Left colon (tissue), 2 donors: Measurements from ENCODE around the gene SYT6. TPM values are rescaled to one million over a fixed set of nuclear protein-coding genes. Genes with fewer than 3 reads are reported as not detected.

Experiments
- ATAC-seq: fragments of 200-7000 bp; cut with Tn5 transposase; one replicate; pipeline ENCODE4 v1.9.1; 2020; ENCODE audit warnings: mild to moderate bottlenecking, moderate library complexity
- DNase-seq, 2 donors: peaks; one replicate each; pipeline ENCODE4 v3.0.0-alpha.2; 2020
- intact Hi-C, 2 donors: fragments of 100-400 bp; cut with DNase I in 1 of 2; cut with micrococcal nuclease in 1 of 2; formaldehyde crosslinking; loops; one replicate each; pipeline versions ENCODE4 v1.11.2 to v1.14.0; 2022; cut with DNase I, micrococcal nuclease
- total RNA-seq, 2 donors: library from RNA; stranded (reverse); fragmentation: NEBNext Ultra II Directional; extraction: Animal tissue kit (Norgen Biotek cat#: 25700); gene quantifications; one replicate each; pipeline ENCODE4 v1.2.1, GENCODE V29; 2021
- donor health status: DM: no; HTN: no; CAD: no.
- donor health status: DM: yes; HTN: yes; CAD: no.

SYT6 gene
- total RNA-seq, 2 donors from 2014 or later, result 0.14 TPM; not detected in 1

DNA sequence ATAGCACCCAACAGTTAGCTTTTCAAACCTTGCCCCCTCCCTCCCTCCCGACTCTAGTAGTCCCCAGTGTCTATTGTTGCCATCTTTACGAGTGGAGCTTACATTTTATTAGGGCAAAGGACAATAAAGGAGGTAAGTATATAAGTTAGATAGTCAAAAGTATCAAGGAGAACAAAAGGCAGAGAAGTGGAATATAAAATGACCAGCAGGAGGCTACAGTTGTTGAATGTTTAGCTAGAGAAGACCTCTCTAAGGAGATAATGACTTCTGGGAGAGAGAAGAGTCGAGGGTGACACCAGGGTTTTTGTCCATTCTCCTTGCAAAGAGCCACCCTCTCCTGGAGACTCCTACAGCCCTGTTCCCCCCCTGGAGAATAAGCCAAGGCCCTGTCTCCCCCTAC is 48.7 kb downstream of the SYT6 start:
- intact Hi-C loops, result no loop called here
- ATAC-seq (no peak), DNase-seq (no peak)

DNA sequence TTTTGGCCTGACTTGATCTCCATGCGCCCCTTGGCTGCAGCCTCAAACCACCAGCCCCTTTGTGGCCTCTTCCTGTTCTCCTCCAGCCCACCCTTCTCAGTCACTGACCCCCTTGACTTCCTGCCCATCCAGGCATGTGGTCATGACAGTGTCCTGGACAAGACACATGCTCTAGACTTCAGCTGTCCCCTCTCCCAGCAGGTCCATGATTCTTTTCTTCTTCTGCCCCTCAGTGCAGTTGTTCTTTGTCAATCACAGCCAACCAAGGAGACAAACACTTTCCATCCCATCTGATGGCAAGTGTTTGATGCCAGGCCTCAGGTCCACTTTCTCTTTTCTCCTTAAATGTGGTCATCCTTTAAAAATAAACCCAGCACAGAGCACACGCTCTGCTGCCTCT is 49.7 kb downstream of the SYT6 start:
- intact Hi-C loops, result no loop called here
- DNase-seq, result no peak
- ATAC-seq, result no peak

DNA sequence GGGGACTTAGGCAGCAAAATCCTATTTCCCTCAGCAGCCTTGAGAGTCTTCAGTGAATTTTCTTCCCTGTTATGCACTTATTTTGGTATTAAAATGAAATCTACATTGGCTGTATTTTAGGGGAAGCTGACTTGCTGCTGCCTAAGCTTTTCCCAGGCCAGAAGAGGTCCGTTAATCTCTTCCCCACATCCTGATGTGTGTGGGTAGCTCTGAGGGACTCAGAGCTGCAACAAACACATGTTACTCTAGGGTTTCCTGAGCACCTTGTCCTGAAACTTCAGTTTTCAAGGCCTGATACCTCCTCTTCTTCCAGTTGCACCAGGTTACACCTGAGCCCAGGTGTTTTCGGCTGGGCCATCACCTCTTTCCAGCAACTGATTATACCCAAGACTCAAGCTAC is 51.5 kb downstream of the SYT6 start:
- intact Hi-C loops, result no loop called here
- ATAC-seq, result no peak
- no peak for DNase-seq

DNA sequence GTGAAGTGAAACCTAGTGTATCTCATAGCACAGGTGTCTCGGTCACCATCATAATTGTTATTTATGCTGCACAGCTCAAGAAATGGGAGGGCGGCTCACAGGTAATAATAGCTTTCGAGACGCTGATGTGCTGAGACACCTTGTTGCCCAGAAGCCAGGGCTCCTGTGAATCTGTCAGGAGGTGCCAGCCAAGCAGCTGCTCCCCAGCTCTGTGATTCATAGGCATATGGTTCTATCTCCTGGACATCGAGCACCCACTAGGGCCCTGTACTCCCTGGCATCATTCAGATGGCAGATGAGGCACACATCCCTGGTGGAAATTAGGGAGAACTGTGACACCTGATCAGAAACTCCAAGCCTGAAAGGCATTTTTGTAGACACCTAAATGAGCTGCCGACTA is 53.5 kb downstream of the SYT6 start:
- DNase-seq, result no peak
- ATAC-seq, result no peak
- intact Hi-C loops, result no loop called here

DNA sequence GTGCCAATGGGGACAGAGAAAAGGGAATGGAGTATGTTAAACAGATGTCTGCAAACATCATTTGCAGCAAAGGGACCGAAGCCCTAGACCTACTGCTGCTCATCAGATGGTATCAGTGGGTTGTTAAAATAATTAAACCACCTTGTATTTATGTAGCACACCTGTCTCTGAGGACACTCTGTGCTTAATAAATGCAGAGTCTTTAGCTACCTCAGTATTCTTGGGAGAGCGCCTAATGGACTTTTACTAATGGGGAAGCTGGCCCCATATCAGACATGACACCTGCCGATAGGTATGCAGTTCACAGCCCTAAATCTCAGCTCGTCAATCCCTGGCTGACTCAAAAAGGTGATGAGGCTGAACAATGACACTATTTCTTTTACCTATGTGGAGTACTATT is 54.4 kb downstream of the SYT6 start:
- ATAC-seq (no peak), DNase-seq (no peak)
- intact Hi-C loops, result no loop called here

DNA sequence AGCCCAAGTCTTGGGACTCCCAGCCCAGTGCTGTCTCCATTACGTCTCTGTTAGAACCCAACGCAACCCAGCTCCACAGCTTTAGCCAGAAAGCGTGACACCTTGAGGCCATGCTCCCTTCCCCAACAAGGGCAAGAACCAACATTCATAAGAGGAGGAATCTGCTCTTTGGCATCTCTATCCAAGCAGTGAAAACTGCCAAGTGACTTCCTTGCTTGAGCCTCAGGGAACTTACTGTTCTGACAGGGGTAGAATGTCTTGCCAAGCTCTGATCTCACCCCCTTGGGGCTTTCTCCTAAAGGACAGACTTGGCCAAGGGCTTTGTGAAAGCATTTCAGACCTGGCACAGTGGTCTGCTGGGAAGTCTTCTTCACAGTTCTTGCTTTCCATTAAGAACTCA is 56.6 kb downstream of the SYT6 start:
- intact Hi-C loops, result no loop called here
- no peak for DNase-seq
- no peak for ATAC-seq

DNA sequence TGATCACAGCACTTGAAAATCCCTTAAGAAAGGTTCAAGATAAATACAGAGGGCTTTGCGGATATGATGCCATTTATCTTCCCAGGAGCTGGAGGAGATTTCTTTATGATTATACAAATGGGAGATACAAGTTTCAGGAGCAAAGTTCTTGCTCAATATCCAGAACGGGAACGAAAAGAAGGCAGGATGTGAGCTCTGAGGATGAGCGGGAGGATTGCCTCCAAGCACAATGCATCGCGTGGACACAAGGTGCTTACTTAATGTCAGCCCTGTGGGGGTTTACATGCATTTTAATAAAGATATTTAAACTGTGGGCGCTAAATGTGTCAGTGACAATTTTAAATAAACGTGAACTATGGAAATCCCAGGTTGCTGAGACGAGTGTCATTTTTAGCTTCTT is 59.0 kb downstream of the SYT6 start:
- intact Hi-C loops, result no loop called here
- ATAC-seq, result no peak
- DNase-seq, result no peak

DNA sequence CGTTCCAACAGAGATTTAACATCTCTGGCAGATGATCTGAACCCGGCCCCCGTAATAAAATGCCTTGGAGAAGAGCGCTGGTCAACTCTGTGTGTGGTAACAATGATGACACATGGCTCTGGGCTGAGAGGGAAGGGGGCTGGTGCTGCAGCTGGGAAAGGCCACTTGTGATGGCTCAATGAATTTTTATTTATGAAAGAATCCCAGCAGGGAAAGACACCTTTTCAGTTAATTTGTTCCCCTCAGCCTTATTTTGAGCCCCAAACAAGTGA is 59.4 kb downstream of the SYT6 start:
- DNase-seq, result no peak
- intact Hi-C loops, result no loop called here
- ATAC-seq, result no peak

DNA sequence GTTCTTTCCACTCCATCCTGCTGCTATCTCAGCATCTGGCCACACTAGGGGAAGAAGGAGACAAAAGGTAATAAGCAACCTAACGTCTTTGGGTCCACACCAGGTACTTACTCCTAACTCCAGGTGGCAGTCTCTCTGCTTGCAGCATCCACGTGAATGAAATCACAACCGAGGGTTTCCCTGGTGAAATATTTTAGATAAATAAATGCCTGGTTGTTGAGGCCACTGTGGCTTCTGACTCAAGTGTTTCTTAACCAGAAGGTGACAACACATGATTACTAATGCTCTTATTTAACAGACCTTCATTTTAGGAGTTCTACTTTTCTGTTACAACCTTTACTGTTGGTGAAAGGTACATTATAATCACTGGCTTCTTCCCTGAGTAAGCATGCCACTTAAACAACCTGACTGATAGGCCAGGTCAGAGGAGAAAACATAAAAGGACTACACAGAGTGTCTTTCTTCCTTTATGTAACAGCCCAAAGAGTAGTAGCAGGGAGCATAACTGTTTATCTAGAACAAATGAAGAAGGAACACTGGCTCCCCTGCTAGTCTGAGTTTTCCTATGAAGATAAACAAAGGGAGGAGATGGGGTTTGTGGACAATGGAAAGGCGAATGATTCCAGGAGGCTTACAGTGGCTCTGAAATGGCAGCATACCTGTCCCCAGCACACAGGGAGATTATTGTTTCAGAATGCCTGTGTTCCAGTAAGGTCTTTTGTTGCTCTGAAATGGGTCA is 59.9 kb downstream of the SYT6 start:
- ATAC-seq (no peak), DNase-seq (no peak)
- intact Hi-C loops, result no loop called here

DNA sequence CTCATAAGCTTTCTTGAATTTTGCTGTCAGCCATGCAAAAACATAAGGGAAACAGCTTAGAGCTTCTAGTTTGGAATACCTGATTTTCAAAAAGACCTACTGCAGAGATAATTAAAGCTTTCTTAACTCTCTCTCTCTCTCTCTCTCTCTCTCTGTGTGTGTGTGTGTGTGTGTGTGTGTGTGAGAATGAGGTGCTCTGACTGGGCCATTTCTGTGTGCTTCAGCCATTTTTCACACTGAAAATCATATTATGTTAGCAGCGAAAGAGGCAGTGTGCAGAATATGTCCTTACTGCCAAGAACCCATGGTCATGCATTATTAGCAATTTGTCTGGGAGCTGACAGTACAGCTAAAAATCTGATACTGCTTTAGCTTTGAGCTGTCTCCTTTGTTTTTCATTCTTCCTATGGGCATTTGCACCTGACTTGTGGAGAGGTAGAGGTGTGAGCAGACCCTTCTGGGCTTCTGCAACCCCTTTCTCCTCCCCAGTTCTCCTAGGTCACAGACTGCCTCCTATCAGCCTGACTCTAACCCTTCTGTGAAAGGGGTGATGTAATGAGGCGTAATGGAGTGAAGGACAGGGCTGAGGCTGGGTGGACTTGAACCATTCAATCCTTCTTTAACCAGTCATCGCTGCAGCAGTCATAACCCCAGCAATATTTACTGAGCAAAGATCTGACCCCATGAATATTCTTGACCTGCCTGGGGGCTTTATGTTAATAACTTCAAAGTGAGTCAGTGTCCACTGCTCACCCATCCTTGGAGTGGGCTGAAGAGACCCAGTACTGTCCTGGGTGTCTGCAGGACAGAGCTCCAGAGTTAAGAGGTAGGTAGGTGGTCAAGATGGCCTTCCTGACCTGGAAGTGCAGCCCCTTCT is 61.2 kb downstream of the SYT6 start:
- ATAC-seq (no peak), DNase-seq (no peak)

DNA sequence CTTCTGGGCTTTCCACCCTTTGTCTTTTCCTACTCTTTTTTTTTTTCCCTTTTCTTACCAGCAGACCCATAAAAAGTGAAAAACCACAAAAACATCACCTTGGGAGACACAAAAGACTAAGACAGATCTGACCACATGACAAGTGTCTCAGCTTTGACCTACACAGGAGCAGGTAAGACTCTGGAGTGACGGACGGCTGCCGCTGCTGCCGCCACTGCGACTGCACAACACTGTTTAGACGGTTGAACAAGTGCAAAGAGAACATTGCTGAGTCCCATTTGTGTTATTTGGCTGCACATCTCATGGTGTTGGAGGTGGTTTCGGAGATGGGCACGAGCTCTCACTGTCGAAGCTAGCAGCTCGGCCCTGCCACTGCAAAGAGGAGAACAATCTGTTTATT is 62.0 kb downstream of the SYT6 start:
- intact Hi-C loops, result no loop called here

More for the DNA sequence above, 61.2 kb downstream of the SYT6 start:
- intact Hi-C loops, result no loop called here

DNA sequence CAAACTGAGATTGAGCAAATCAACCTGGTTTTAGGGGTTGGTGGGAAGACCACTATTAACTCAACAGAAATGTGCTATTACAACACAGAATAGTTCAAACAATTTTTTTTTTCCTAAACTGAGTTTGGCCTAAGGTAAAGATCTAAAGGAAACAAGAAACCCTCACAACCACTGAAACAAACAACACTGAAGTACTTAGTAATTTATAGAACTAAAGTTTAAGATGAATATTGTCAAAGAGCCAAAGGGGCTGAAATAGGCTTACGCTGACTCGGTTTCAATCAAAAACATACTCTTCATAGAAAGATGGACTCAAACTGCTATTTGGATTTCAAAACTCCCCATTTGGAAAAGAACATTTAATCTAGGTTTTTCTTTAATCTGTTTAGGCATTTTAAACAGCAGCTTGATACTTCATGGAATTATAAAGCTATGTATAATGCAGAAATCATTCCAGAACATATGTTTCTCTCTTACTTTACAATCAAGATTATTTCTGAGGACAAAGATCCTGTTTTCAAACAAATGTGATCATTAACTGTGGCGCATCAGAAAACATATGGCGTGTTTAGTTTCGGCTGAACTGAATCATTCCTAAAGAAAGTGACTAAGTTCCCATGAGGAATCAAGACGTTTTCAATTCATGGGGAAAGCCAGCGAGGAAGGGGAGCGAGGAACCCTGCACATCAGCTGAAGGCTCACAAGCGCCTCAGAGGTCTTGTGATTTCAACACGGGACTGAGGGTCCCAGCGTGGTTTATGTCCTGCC is 62.7 kb downstream of the SYT6 start:
- ATAC-seq (no peak), DNase-seq (no peak)
- intact Hi-C loops, result no loop called here

More for the DNA sequence above, 62.0 kb downstream of the SYT6 start:
- no peak for DNase-seq
- no peak for ATAC-seq

DNA sequence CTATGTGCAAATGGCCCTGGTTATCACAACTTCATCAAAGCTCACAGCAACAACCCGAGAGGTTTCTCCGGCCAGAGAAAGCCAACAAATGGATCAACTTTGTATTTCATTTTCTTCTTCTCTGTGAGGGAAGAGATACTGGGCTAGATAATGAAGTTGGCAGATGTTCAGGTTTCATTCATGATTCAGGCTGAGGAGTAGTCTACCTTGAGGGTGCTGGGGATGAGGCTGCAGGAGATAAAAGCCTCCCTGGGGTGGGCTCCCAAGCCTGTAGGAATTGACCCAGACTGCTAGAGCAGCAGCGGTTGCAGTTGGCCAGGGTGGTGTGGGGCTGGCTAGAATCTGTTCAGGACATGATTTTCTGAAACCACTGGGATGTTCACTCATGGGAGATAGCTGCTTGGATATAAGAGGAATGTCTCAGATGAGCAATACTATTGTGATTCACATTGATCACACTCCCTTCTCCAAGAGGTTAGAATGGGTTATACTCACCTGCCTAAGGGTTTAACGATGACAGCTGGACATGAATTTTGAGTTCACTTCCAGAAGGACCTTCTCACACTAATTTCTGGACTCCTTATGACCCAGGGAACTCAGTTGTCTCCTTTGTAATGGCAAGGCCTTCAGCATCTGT is 64.0 kb downstream of the SYT6 start:
- no peak for DNase-seq
- no peak for ATAC-seq
- intact Hi-C loops, result no loop called here

DNA sequence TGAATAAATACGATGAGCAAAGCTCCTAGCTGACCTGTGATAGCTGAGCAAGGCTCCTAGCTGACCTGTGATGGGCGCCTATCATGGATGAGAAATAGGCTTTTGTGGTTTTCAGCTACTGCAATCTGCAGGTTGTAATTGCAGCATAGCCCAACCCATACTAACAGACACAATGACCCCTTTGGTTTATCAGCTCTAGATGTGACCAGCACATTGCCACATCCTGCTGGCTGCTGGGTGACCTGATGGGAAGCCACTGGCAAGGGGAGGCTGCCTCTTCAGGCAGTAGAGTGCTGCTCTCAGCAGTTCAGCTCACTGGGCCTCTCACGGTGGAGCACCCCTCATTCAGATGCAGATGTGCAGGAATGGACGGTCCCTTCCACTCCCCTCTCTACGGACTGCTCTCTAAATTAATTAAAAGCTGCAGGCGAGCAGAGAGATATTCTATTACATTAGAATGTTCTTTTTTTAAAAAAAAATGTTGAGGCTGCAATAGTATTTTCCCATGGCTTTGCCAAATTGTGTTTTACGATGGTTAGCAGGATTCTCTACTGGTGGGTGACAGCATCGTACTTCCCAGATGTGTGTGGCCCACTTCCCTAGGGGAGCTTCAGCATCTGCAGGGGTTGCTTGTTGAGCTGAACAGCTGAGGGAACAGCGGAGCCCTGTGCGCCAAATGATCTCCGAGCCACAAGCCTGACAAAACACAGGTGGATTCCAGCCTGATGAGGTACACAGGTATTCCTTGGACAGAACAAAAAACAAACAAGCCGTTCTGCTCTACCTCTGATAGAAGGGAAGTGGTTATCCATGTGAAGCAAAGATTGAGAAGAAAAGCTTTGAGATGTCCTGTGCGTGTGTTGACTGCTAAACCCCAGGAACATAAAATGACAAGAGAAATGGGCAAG is 65.0 kb downstream of the SYT6 start:
- no peak for ATAC-seq
- DNase-seq, result no peak
- intact Hi-C loops, result no loop called here

DNA sequence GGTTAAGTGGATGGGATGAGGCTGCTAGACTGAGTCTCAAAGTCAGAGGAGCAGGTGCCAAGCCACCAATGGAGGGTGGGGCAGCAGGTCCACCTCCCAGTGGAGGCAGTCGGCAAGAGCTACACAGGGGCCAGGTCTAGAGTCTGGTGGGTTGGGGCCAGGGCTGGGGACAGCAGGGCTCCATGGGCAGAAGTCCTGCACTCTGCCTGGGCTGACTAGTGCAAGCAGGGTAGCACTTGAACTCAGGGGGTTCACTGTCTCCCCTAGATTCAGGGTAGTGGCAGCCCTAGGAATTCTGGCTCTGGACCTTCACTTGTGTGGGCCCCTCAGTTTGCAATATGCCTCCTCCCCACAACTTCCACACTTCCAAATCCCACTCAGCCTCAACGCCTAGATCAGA is 66.2 kb downstream of the SYT6 start:
- intact Hi-C loops, result no loop called here
- DNase-seq (no peak), ATAC-seq (no peak)

DNA sequence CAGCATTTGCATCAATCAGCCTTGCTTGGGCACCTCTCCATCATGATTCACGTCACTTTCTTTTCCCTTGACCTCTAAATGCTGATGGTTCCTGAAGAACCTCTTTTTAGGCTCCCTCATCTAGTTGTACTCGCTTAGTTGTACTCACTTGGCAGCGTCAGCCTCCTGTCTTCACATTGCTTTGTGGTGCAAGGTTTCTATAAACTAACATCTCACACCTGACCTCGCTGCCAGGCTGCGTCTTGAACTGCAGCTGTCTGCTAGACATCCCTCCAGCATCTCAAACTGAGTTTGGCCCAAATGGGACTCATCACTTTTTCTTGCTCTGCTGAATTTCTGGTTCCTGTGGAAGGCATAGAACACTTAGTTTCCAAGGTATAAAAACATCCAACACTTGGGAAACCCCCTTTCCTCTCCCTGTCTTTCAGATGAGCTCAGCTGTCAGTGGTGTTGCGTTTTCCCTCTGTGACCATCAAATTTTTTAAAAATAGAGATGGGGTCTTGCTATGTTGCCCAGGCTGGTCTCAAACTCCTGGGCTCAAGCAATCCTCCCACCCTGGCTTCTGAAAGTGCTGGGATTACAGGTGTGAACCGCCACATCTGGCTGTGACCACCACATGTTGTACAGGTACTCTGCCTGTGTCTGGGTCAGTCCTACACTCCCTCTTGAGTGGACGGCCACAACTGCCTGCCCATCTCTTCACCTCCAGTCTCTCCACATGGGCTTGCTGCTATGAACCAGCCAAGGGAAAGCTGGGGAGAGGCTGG is 66.9 kb downstream of the SYT6 start:
- intact Hi-C loops, result no loop called here
- no peak for ATAC-seq

DNA sequence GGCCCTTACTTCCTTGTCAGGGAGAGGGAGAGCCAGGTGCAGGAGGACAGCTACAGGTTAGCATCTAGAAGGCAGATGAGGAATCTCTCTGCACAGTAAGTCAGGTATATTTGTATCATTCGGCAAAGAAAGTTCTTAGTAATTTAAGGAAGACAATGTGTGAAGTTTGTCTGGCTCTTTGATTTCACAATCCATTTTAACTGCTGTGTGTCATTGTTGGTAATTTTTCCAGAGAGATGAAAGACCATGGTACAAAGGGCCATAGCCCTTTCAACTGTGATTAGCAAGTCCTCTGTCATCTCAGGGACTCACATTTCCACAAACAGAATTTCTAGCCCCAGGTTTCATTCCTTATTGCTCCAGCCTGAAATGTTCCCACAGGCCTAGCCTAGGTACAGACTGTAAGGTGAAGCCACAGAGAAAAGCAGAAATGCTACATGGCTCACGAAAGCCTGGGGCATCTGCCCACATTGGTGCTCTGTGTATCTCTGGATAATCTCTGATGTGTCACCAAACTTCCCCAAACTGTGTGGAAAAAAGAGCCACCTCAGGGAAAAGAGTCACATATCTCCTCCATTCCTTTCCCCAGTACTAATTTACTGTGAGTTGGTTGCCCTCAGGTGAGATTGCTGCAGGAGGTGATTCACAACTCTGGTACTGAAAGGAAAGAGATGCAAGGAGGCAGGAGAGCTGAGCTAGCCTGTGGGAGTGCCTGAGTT is 70.6 kb downstream of the SYT6 start:
- intact Hi-C loops, result no loop called here
- ATAC-seq (no peak), DNase-seq (no peak)

More for the DNA sequence above, 66.9 kb downstream of the SYT6 start:
- no peak for DNase-seq
